ENCODE measurements around the gene CLCN5.

CLCN5 gene

DNA sequence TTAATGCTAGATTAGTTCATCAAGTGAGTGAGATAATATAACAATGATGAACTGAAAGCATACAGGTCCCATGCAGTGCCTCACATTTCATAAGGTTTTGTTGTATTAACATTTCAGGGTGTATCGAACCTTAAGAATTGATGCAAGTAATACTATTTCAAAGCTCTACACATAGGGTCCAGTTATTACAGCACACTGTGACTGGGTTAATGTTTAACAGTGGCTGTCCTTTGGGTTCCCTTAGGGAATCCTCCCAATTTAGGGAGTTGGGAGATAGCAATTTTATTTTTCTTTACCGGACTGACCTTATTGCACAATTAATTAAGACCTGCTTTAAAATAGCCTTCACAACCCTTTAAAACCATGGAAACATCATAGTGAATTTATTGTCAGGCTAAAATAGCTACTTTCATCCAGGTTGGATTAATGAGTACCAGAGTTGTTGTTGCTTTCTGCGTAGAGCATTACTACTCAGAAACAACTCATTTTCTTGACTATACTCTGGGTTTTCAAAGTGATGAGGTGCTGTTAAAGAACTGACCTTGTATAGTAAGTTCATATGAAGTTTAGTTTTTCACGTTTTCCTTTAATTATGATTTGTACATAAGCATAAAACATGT lies 144.0 kb downstream of the CLCN5 start:
- no peak overlapping the region for H3K27ac ChIP-seq
- TF ChIP-seq, protein P1, sequence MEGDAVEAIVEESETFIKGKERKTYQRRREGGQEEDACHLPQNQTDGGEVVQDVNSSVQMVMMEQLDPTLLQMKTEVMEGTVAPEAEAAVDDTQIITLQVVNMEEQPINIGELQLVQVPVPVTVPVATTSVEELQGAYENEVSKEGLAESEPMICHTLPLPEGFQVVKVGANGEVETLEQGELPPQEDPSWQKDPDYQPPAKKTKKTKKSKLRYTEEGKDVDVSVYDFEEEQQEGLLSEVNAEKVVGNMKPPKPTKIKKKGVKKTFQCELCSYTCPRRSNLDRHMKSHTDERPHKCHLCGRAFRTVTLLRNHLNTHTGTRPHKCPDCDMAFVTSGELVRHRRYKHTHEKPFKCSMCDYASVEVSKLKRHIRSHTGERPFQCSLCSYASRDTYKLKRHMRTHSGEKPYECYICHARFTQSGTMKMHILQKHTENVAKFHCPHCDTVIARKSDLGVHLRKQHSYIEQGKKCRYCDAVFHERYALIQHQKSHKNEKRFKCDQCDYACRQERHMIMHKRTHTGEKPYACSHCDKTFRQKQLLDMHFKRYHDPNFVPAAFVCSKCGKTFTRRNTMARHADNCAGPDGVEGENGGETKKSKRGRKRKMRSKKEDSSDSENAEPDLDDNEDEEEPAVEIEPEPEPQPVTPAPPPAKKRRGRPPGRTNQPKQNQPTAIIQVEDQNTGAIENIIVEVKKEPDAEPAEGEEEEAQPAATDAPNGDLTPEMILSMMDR (IDR thresholded peaks at IDR 0.05): no peak
- TF ChIP-seq ZFX (IDR thresholded peaks at IDR 0.05; ENCODE audit: borderline replicate concordance): no peak

DNA sequence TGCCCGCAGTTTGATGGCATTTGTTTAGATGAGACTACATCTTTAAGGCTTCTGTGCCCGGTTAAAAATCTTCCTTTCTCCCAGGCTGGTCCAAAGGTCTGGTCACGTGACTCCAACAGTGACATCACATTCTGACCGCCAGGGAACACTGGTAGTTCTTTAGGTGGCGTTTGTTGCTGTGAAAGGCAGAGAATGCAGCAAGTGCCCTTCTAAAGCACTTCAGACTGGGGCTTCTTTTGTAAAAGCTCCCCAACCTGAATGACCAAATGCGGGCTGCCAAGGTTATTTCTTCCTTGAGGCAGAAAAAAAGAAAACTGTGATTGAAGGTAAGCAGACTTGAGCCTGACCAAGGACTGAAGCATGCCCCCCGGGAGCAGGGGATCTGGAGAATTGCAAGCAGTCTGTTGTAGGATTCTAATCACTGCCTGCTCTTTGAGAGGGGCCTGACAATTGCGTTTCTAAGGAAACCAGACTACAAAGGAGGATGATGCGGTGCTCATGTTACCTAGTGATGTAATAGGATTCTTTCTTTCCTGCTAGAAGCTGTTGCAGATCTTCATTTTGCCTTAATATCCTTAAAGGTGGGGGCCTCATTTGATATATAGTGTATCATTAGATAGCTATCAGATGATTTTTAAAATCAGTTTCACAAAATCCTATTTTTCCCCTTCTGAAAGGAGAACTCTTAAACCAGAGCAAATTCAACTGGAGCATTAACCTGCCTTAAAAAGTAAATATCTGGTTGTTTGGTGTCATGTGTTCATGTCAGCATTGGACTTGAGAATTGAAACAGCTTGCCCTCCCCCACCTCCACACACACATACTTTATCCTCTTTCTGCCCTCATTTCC lies 145.3 kb downstream of the CLCN5 start:
- H3K27ac ChIP-seq: peak overlapping the region; percentile 58
- no peak for TF ChIP-seq ZFX (IDR thresholded peaks at IDR 0.05; ENCODE audit: borderline replicate concordance)
- TF ChIP-seq, protein P1 (IDR thresholded peaks at IDR 0.05): no peak

DNA sequence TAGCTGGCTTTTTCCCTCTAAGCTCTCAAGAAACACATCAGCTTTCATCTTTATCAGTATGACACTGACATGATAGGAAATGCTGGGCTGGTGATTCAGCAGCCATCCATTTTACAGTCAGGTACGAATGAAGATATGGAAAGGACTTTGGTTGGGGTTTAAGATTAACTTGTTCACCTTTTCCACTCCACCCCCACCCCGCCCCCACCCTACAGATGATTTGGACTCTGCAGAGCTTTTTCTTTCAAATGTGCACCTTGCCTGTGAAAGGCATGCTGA lies 145.8 kb downstream of the CLCN5 start:
- TF ChIP-seq, protein P1 (IDR thresholded peaks at IDR 0.05): no peak
- peak overlapping the region; percentile 58; the same call in 1 of the 2 replicates for H3K27ac ChIP-seq

DNA sequence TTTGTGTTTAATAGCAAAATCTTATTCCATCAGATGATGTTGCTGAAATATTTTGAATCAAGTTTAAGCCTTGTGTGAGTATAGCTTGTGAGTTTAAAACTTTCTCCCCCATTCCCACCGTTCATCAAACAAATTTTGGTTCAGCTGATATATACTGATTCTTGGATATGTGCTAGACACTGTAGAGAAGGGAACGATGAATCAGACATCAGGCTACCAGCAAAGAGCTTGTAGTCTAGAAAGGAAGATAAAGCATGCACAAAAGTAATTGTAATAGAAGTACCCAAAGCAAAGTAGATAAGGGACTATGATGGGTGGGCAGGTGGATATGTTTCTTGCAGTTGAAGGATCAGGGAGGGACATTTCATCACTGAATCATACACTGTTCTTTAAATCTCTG lies 146.5 kb downstream of the CLCN5 start:
- no peak for TF ChIP-seq ZFX (IDR thresholded peaks at IDR 0.05; ENCODE audit: borderline replicate concordance)
- TF ChIP-seq, protein P1 (IDR thresholded peaks at IDR 0.05): no peak

DNA sequence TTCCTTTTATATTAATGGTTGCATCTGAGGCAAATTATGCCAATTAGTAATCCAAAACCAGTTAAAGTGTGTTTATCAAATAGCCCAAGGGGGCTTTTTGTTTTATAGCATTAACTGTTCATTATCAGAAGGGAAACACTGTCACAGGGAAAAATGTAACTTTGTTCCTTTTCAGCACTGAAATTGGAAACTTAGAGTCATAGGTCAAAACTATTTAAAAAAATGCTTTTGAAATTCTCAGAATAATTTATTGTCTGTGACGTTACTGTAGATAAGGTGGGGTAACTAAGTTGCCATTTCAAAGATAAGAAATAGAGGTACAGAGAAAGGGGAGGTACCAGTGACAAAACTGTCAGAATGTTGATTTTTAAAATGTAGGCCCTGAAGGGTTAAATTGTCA lies 149.1 kb downstream of the CLCN5 start:
- H3K27ac ChIP-seq: 0 out of 2 replicates have a peak overlapping the region, but pooled peaks have one; percentile 58
- TF ChIP-seq, protein P1 (IDR thresholded peaks at IDR 0.05): no peak
- no peak for TF ChIP-seq ZFX (IDR thresholded peaks at IDR 0.05; ENCODE audit: borderline replicate concordance)

More for the DNA sequence above, 146.5 kb downstream of the CLCN5 start:
- no peak overlapping the region for H3K27ac ChIP-seq

DNA sequence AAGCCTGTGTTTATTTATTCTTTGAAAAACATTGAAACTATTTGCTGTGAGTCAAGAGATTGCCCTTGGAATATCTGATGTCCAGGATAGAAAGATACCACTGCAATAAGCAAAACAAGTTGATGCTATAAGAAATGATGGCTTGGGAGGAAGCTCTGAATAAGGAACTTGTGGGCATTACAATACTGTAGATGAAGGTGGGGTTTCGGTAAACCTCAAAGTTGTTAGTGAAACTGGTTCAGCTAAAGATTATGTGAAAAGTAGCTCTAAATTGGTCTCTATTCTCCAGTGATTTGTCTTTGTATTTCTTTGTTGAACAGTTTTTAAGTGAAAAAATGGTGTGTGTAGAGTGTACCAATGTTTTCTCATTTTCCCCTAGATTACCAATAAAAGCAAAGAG lies 149.7 kb downstream of the CLCN5 start:
- no peak for TF ChIP-seq ZFX (IDR thresholded peaks at IDR 0.05; ENCODE audit: borderline replicate concordance)
- TF ChIP-seq, protein P1 (IDR thresholded peaks at IDR 0.05): no peak
- no peak overlapping the region for H3K27ac ChIP-seq

DNA sequence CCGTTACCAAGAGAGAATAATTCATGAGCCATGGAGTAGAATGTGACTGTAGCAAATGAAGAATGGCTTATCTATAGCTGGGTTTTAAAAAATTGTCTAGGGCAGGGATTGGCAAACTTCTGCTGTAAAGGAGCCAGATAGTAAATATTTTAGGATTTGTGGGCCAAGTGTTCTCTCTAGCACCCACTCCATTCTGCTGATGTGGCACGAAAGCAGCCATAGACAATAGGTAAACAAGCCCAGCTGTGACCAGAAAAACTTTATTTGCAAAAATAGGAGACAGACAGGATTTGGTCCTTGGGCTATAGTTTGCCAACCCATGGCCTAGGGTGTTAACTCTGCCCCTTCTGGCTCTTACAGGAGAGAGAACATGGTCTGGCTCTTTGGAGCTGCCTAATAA lies 151.2 kb downstream of the CLCN5 start:
- TF ChIP-seq, protein P1 (IDR thresholded peaks at IDR 0.05): no peak
- no peak for TF ChIP-seq ZFX (IDR thresholded peaks at IDR 0.05; ENCODE audit: borderline replicate concordance)
- H3K27ac ChIP-seq: no peak overlapping the region

All from 22Rv1 (cell line).